ENCODE data around the gene PLEKHA8. TPM values are rescaled to one million over a fixed set of nuclear protein-coding genes. Genes with fewer than 3 reads are reported as not detected.

PLEKHA8 gene
- total RNA-seq, 1 donor from 2014 or later = 13.7 TPM

DNA sequence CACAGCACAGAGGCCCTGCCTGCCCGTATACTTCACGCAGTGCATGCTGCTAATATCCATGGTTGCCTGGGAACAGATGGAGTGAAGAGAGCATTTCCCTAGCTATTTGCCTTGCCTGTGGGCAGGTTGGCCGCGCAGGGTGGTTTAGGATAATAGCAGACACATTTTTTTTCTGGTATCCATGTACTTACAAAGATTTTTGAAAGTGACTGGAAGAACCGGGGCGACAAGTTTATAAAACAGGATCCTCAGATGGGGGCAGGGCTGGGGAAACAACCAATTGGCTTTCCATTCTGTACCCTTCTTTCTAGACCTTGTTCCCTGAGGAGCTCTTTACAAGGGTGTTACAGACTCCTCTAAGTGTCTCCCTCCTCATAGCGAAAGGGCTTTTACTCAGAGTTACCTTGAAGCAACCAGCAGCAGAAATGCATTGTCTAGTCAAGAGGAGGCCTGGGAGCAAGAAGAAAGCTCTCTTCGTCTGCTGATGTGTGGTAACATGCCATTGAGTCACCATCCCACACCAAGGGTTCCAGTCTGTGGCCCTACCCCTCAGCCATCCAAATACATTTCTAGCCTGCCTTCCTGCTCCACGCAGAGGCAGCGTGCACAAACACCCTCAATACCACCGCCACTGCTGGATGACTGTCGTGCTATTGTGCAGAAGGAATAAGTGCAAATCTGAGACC, 138.1 kb downstream of the PLEKHA8 start:
- no peak for DNase-seq (ENCODE audit: low spot score)

- no peak for DNase-seq (ENCODE audit: low spot score)
These were observed 138.6 kb downstream of the PLEKHA8 start for GRCh38 chr7:30166841-30167235.

DNA sequence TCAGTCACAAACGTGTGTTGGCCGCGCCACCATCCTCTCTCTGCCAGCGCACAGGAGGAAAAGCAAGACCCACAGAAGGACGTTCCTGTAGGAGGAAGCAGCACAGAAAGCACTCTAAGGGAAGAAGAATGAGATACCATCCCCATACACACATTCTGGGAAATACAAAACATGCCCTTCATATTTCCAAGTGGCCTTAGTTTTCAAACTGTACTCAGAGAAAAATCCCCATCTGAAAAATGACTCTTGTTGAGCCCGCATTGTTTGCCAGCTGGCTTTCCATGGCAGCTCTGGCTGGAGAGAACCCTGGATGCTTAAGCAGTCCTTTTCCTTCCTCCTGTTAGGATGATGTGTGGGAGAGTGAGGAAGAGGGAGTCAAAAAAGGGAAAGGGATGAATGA, 139.7 kb downstream of the PLEKHA8 start:
- no peak for DNase-seq (ENCODE audit: low spot score)

DNA sequence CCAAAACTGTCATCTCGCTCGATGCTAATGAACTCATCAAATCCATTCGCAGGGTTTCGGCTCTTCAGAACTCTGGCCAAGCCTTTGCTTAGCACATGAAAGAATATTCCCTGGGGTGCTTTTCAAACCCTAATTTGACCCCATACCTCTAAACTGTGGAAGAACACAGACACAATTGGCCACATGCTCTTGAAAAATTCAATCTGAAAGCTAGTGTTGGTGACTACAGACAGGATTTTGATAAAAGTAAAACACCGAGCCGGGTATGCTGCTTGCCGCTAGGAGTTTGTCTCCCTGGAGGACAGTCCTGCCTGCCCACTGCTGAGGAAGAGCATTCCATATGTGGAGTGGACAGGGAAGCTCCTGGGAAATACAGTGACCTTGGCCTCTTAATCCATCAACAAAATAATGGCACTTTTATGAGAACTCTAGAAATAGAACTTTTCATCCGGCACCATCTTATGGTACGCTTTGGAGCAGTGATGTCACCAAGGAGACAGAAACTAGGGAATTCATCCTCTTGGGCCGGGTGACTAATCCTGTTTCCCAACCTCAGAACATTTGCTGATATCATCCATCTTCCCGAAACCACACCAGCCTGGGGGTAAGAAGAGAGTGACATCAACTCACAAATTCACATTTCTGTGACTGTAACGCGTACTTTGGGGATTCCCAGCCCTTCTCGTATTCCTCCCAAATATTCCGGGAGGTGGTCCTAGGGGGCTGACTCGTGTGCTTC, 140.8 kb downstream of the PLEKHA8 start:
- no peak for DNase-seq (ENCODE audit: low spot score)

GRCh38 chr7:30169579-30169978, 141.4 kb downstream of the PLEKHA8 start:
- no peak for DNase-seq (ENCODE audit: low spot score)

DNA sequence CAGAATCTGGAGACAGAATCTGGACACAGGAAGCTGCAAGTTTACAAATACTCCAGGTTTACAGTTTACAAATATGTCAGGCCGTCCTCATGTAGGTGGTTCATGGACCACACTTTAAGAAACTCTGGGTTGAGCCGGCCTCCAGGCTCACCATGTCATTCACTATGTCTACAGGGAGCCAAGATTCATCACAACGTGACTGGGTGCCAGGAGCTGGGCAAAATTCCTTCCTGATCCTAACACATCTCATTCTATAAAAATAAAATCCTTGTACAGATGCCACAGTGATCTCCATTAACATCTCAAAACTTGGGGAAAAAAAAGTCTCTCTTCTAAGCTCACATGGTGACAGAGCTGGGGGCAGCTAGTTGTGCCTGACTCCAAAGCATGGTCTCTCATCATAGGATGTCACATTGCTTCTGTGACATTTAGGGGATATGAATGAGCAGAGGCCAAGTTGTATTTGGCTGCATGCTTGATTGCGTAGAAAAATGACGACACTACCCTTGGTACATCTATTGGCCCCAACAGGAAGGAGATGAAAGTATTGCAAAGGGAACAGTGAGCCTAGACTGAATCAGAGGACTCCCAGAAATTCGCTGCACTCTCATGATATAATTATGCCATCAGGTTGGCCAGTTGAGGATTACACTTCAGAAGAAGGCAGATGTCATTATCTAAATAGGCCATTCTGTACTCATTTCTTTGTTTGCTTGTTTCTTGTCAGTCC, 142.4 kb downstream of the PLEKHA8 start:
- no peak for DNase-seq (ENCODE audit: low spot score)

DNA sequence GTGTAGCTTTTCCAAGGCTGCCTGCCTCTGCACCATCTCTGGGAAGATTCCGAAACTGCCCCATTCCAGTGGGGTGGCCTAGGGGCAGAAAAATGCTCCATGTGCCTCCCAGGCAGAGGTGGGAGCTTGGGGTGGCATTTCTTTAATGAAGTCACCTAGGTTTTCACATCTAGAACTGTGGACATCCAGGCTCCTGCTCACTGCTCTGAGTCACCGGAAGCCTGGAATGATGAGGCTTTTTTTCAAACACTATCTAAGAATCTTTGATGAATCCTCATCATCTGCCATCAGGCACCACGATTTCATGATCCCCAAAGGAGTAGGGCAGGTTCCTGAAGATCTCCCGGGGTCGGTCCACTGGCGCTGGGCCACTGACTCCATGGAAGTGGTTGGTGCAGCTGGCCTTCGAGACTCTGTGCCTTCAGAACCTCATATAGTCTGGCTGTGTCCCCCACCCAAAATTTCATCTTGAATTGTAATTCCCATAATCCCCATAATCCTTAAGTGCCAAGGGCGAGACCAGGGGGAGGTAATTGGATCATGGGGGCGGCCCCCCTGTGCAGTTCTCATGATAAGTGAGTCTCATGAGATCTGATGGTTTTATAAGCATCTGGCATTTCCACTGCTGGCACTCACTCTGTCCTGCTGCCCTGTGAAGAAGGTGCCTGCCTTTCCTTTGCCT, 143.7 kb downstream of the PLEKHA8 start:
- DNase-seq (ENCODE audit: low spot score) = no peak

- no peak for DNase-seq (ENCODE audit: low spot score)
These were observed 144.2 kb downstream of the PLEKHA8 start for GRCh38 chr7:30172451-30172850.

DNA sequence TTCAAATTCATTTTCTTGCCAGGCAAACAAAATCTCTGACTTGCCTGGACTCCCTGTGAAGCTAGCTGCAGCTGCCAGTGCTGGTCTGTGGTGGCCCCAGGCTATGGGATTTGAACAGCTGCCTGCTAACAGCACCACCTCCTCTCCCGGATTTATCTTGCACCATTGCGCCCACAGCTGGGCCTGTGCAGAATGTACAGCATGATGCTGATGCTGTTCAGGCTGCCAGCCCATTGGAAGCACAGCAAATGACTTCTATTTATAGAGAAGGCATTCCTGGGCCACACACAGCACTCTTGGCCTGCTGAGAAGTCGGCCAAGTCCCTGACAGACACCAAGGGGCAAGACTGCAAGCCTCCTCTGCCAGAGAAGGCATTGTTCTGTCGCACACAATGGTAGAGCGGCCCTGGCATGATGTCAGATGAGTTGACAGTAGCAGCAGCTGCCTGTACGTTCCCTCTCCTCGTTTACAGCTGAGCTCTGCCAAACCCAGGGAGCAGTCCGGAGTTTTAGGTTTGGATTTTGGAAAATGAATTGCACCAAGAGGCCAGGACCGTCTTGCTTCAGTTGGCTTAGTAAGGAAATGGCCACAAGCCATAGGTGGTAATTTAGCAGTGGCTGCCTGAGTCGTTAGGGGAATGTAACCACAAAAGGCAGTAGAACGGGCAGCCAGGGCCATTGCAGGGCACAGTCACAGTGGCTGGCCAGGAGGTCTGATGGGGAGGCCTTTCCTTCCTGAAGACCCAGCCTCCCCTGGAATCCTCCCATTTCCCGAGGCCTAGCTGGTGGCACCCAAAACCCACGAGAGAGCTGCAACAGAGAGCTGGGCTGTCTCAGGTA, 145.1 kb downstream of the PLEKHA8 start:
- DNase-seq (ENCODE audit: low spot score) = no peak

- no peak for DNase-seq (ENCODE audit: low spot score)
These were observed 147.0 kb downstream of the PLEKHA8 start for GRCh38 chr7:30175180-30175579.

- no peak for DNase-seq (ENCODE audit: low spot score)
These were observed 147.5 kb downstream of the PLEKHA8 start for GRCh38 chr7:30175636-30176147.

DNA sequence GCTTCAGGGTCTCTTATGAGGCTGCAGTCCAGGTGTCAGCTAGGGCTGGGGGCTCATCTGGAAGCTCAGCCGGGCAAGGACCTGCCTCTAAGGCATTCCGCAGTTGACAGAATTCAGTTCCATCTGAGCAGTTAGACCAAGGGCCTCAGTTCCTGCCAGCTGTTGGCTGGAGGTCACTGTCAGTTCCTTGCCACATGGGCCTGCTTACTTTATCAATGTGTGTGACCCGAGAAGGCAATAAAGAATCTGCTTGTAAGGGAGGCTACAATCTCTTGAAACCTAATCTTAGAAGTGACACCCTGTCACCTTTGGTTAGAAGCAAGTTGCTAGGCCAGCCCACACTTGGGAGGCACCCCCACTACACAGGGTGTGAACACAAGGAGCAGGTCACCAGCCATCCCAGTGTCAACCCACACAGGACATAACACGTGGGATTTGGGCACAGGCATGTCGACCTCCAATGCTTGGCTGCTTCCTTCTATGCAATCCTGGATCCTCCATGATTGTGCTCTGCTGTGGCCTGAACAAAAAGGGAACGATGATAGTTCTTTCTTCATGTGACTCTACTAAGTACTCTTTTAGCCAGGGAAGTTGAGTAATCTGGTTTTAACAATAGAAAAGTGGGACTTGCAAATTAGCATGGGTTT, 148.4 kb downstream of the PLEKHA8 start:
- DNase-seq (ENCODE audit: low spot score) = no peak

DNA sequence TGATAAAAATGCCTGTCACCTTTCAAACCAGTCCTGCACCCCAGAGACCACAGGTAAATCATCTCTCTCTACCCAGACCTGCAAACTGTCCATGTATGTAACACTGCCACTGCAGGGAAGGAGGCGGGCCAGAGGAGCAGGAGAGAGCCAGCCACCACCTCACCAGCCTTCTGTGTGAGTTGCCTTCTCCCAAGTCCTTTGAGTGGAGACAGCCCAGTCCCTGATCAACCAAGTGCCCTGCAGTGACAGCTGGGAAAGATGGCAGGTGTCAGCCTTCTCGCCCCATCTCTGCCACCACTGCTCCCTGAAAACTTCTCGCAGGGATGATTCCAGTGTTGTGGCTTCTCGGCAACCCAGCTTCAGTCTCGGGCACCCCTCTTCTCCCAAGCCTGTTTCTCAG, 149.0 kb downstream of the PLEKHA8 start:
- DNase-seq (ENCODE audit: low spot score) = no peak

- DNase-seq (ENCODE audit: low spot score) = no peak
These were observed 149.8 kb downstream of the PLEKHA8 start for GRCh38 chr7:30177965-30178364.

- no peak for DNase-seq (ENCODE audit: low spot score)
These were observed 150.7 kb downstream of the PLEKHA8 start for GRCh38 chr7:30178748-30179436.

Data from mesenteric fat pad (tissue), 1 donor.